Activated CD4-positive, alpha-beta T cell treated with anti-CD3 and anti-CD28 coated beads, Interleukin-2, Interleukin-4, amounts not matched to agents 100 ng/mL and 50 ng/mL, durations not matched to agents 16 hours and 8 hours (primary cell): ENCODE results near the gene GSG1.

Source experiments
- DNase-seq: peaks from one replicate; pipeline ENCODE4 v3.0.0-alpha.2; 2020; ENCODE audit warnings: low spot score

Gene GSG1

GRCh38 chr12:13103391-13104033 is at the start of gene GSG1:
Gene GSG1 (minus strand): TSS chr12:13103667. CDS start chr12:13103512, 155 bp downstream.
- DNase-seq: peak; percentile 91

GRCh38 chr12:13153180-13153579 is 49.7 kb upstream of the GSG1 start:
- no peak for DNase-seq

GRCh38 chr12:13152756-13153155 is 49.3 kb upstream of the GSG1 start:
- no peak for DNase-seq

- no peak for DNase-seq
These were observed 48.8 kb upstream of the GSG1 start for GRCh38 chr12:13152281-13152680.

GRCh38 chr12:13149411-13149810 is 45.9 kb upstream of the GSG1 start:
- DNase-seq: no peak

- DNase-seq: no peak
These were observed 45.0 kb upstream of the GSG1 start for GRCh38 chr12:13148485-13148847.

GRCh38 chr12:13147688-13148484 is 44.4 kb upstream of the GSG1 start:
- no peak for DNase-seq

GRCh38 chr12:13146336-13146938 is 43.0 kb upstream of the GSG1 start:
- no peak for DNase-seq

- DNase-seq: peak; percentile 22
These were observed 40.9 kb upstream of the GSG1 start for GRCh38 chr12:13144266-13144828.

- DNase-seq: no peak
These were observed 39.3 kb upstream of the GSG1 start for GRCh38 chr12:13142747-13143146.

- DNase-seq: no peak
These were observed 38.2 kb upstream of the GSG1 start for GRCh38 chr12:13141686-13142085.

GRCh38 chr12:13135371-13136178 is 32.1 kb upstream of the GSG1 start:
- no peak for DNase-seq

- no peak for DNase-seq
These were observed 30.4 kb upstream of the GSG1 start for GRCh38 chr12:13133886-13134285.

GRCh38 chr12:13130981-13131380 is 27.5 kb upstream of the GSG1 start:
- no peak for DNase-seq

- DNase-seq: no peak
These were observed 25.0 kb upstream of the GSG1 start for GRCh38 chr12:13128291-13128965.

GRCh38 chr12:13127444-13127843 is 24.0 kb upstream of the GSG1 start:
- DNase-seq: no peak

- peak; percentile 16 for DNase-seq
These were observed 23.0 kb upstream of the GSG1 start for GRCh38 chr12:13126494-13126893.

GRCh38 chr12:13125996-13126395 is 22.5 kb upstream of the GSG1 start:
- no peak for DNase-seq

- DNase-seq: no peak
These were observed 21.4 kb upstream of the GSG1 start for GRCh38 chr12:13124656-13125505.

GRCh38 chr12:13121568-13121967 is 18.1 kb upstream of the GSG1 start:
- DNase-seq: no peak

GRCh38 chr12:13120413-13120812 is 16.9 kb upstream of the GSG1 start:
- no peak for DNase-seq
